GM18951 (cell line): ENCODE data around the gene GADD45B.

Experiments used
- POLR2A ChIP-seq: IDR thresholded peaks from 4 replicates; pipeline ENCODE4 v1.6.1; 2011; ENCODE audit warnings: mild to moderate bottlenecking; ENCODE audit not compliant: insufficient read length, insufficient read depth; ENCODE audit errors: extremely low read depth
- in situ Hi-C: fragments of 300-500 bp; cut with MboI; formaldehyde crosslinking; loops from one replicate; pipeline ENCODE4 v1.12.0; 2022; ENCODE audit warnings: low sequenced_read_pairs, mixed read lengths, inconsistent platforms; ENCODE audit not compliant: unreplicated experiment

GADD45B gene

DNA sequence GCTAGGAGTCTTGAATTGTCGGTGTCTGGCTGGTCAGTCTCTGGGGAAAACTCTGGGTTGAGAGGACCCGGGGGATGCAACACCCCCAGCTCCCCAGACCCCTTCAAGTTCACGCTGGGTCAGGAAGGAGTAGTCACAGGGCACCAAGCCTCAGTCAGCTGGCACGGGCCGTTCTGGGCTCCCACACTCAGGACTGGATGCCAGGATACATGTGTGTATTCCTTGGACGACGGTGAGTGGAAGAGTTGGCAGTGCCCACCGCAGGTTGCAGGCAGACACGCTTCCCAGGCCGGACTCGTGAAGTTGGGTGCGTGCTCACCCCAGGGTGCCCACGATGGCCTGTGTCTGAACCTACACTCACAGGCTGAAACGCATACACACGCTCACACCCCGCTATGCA, 5.5 kb downstream of the GADD45B start:
- TF ChIP-seq POLR2A, result no peak
- in situ Hi-C loops, result no loop called here

DNA sequence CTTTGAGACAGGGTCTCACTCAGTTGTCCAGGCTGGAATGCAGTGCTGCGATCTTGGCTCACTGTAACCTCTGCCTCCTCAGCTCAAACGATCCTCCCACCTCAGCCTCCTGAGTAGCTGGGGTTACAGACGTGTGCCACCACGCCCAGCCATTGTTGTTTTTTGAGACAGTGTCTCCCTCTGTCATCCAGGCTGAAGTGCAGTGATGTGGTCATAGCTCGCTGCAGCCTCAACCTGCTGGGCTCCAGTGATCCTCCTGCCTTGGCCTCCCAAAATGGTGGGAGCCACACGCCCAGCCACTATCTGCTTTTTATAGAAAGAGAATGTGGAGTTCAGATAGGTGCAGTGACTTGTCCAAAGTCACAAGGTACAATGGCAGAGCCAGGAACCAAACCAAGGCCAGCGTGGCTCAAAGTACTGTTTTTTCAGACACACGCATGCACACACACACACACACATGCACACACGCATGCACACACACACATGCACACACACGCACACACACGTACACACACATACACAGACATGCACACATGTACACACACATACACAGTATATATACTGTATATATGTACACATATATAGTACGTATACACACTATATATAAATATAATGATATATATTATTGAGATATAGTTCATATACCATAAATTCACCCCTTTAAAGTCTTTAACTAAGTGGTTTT, 6.6 kb downstream of the GADD45B start:
- TF ChIP-seq POLR2A, result no peak
- in situ Hi-C loops, result no loop called here

DNA sequence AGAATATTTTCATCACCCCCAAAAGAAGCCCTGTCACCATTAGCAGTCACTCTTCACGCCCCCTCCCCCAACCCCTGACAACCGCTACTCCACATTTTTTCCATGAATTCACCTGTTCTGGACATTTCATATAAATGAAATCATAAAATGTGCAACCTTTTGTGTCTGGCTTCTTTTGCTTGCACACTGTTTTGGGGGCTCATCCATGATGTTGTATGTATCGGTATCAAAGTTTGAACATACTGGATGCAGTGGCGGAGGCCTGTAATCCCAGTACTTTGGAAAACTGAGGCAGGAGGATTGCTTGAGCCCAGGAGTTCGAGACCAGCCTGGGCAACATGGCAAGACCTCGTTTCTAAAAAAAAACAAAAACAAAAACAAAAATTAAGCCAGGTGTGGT, 7.2 kb downstream of the GADD45B start:
- TF ChIP-seq POLR2A, result no peak
- in situ Hi-C loops, result no loop called here

GRCh38 chr19:2483484-2484151, 7.7 kb downstream of the GADD45B start:
- no peak for TF ChIP-seq POLR2A
- in situ Hi-C loops, result no loop called here

DNA sequence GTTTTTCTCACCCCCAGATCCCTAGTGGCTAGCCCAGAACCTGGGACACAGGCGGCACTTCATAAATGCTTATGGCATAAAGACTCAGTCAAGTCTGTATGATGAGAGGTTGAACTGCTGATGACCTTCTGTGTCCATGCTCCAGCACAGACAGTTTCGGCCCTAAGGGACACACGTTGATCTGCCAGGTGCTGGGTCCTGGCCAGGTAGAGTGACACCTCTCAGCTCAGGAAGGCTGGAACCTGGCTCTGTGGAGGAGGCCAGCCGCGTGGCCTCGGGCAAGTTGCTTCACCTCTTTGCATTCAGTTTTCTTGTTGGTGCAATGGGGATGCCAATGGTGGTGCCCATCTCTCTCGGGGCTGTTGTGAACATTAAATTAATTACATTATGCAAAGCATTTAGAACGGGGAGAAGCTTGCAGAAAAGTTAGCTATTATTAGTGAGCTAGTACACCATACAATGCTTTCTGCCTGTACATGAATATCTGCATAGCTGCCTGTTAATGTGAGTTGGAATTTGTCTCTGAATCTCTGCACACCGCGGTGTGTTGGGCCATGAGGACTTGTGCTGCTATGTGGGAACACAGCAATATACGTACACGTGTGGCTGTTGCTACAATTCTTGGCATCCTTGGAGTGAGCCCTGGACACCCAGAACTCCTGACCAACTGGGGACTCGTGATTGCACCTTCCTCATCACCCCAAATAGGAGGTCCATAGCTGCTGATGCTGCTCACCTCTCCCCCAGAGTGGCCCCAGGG, 8.4 kb downstream of the GADD45B start:
- no peak for TF ChIP-seq POLR2A
- in situ Hi-C loops, result no loop called here

GRCh38 chr19:2485428-2485827, 9.5 kb downstream of the GADD45B start:
- in situ Hi-C loops, result no loop called here
- no peak for TF ChIP-seq POLR2A

- in situ Hi-C loops, result no loop called here
- TF ChIP-seq POLR2A, result no peak
Observed at GRCh38 chr19:2487090-2487489, 11.2 kb downstream of the GADD45B start.

- in situ Hi-C loops, result no loop called here
- TF ChIP-seq POLR2A, result no peak
Observed at GRCh38 chr19:2487842-2488241, 11.9 kb downstream of the GADD45B start.

GRCh38 chr19:2488405-2488941, 12.5 kb downstream of the GADD45B start:
- in situ Hi-C loops, result no loop called here
- TF ChIP-seq POLR2A, result no peak

DNA sequence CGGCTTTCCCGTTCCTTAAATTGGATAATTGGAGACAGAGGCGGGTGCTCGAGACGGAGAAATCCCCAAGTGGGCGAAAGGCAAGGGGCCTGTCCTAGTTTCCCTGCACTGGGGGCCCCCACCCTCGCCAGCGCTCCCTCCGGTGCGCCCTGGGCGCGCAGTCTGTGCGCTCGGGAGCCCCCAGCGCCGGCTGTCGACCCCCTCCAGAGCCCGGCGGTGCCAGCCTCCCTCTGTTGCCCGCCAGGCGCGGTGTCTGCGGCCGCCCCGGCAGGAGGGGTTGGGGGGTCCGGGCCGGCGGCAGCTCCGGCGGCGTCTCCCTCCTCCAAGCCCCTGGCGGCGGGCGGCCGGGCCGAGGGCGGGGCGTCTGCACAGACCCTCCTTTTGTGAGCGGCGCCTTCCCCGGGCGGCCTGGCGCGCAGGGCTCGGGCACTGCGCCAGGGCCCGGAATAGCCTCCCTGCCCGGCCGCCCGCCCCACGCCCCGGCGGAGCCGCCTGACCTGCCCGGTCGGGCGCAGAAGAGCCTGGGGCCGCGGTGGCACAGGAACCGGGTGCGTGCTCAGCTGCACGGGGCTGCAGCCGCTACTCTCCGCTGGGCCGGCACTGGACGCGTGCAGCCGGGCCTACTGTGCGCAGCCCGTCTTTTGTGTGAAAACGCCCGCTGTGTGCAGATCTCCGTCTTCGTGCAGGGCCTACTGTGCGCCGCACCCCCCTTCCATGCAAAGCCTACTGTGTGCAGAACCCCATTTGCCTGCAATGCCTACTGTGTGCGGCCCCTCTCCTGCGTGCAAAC, 13.2 kb downstream of the GADD45B start:
- in situ Hi-C loops, result no loop called here
- TF ChIP-seq POLR2A, result no peak

DNA sequence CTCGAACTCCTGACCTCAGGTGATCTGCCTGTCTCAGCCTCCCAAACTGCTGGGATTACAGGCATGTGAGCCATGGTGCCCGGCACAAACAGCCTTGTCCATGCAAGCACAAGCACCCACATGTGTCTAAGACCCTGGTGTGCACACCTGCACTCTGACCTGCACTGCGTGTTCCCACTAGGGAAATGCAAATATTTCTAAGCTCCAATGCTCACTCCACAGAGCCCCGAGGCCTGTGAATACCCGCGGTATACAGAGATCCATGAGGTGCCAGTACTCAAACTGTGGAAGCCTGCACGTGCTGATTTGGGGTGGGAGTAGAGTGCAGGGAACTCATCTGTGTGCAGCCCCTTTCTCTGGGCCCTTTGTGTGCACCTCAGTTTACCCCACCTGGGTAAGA, 14.7 kb downstream of the GADD45B start:
- TF ChIP-seq POLR2A, result no peak

DNA sequence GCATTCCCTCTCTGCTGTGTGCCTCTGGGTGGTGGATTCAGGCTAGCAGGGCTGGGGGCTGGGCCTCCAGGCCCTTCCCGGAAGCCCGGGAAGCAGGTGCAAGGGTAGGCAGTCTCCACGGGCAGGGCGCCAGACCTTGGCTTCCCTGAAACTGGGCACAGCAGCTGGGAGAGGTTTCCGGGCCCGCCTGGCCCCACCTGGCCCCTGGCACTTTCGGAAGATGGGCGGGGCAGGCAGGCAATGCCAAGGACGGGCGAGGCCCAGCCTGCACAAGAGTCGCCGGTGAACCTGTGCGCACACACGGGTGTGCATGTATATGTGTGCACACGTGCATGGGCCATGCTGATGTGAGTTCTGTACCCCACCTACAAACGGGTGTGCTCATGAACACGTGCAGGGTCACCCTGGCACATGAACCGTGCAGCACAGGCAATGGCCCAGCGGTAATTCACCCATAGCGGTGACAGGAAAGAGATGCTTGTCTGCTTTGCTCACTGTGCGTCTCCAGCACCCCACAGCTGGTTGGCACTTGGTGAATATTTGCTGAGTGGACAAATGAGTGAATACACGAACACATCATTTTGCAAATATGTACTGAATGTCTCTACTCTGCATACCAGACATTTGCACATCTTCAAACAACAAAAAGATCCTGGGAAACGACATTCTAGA, 15.3 kb downstream of the GADD45B start:
- TF ChIP-seq POLR2A, result no peak

More for the DNA sequence above, 14.7 kb downstream of the GADD45B start:
- in situ Hi-C loops, result no loop called here

More for the DNA sequence above, 15.3 kb downstream of the GADD45B start:
- in situ Hi-C loops, result no loop called here
